ENCODE results near the gene ANXA1.
"Not testable (repeated sequence)": the region's sequence is repeated elsewhere in the genome, so short reads cannot be mapped to it uniquely, and the experiment has no call there.

The ANXA1 gene

DNA sequence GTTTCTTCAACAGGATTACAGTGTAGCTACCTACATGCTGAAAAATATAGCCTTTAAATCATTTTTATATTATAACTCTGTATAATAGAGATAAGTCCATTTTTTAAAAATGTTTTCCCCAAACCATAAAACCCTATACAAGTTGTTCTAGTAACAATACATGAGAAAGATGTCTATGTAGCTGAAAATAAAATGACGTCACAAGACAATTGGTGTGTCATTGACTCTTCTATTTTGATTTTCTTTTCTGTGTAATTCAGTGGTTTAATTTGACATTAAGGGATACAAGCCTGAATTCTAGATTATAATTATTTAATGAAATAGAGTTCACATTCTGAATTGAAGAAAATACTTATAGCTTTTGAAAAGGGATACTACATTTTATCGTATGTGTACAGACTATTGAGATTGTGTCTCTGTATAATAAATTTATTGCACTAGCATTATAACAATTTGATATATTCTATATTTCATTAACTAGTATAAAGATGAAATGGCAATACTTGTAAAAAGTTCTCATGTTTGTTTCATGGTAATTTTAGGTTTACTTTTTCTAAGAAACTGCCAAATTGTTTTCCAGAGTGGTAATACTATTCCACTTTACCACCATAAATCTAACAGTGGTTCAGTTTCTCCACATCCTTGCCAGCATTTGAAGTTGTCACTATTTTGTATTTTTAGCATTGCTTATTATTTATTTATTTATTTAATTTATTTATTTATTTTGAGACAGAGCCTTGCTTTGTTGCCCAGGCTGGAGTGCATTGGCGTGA is 18.7 kb downstream of the ANXA1 start:
- no peak for FAIRE-seq

DNA sequence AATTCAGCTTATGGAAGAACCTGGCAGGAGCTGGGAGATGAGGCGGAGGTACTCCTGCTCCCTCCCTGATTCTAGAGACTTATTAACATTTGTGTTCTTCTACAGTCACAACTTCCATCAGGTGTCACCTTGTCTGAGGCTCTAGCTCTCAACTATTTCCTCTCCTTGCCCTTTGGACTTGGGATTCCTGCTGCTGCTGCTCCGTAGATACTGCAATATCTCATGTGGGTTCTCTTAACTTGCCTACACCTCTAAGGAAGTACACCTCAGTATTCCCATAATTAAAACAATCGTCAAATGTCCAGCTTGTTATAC is 21.2 kb downstream of the ANXA1 start:
- FAIRE-seq = no peak

DNA sequence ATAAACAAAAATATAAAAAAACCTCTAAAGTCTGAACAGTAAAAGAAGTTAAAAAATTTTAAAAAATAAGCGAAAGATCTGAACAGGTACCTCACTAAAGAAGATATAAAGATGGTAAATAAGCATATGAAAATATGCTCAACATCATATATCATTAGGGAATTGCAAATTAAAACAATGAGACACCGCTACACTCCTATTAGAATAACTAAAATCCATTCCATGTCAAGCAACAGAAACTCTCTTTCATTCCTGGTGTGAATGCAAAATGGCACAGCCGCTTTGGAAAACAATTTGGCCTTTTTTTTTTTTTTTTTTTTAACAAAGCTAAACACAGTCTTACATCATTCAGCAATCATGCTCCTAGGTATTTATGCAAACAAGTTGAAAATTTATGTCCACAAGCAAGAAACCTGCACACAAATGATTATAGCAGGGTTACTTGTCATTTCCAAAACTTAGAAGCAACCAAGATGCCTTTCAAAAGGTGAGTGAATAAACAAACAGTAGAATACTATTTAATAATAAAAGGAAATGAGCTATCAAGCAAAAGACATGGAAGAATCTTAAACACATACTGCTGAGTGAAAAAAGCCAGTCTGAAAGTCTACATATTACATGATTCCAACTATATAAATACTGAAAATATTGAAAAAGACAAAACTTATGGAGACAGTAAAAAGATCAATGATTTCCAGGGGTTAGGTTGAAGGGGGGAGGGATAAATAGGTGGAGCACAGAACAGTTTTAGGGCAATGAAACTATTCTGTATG is 22.1 kb downstream of the ANXA1 start:
- no peak for FAIRE-seq

DNA sequence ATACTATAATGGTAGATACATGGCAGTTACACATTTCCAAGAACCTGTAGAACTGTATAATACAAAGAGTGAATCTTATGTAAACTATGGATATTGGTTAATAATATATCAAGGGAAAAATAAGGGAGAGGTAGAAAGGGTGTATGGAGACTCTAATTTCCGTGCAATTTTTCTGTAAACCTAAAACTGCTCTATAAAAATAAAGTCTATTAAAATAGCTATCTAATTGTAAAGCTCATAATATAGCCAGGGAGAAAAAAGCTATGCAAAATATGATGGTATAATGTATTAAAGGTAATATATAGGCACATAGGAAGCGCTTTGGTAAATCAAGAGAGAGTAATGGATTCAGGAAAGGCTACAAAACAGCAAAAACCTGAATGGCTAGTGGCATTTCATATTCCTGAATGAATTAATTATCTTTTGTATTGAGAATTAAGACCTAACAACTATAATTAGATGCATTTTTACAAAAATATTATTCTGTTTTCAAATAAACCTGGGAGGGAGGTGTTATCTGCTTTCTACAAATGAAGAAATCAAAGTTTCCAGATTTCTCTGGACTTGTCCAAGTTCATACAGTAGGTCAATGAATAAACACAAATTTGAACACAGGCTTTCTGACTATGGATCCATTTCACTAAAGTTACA is 22.8 kb downstream of the ANXA1 start:
- no peak for FAIRE-seq

DNA sequence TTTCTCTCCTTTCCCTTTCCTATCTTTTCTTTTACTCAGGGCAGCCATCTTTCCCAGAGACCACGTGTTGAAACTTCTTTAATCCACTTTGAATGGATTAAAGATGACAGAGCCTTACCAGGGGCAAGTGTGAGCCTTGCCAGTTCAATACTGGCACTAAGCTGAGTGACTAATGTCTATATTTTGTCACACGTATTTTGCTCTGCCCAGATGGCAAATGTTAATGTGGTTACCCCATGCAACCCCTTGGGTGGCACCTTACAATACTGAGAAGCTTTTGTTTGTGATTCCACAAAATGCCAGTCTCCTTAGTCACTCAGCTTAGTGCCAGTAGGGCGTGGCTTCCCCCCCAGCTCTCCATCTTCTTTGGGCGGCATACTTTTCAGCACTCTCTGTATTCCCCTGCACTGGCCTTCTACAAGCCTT is 24.8 kb downstream of the ANXA1 start:
- no peak for FAIRE-seq

DNA sequence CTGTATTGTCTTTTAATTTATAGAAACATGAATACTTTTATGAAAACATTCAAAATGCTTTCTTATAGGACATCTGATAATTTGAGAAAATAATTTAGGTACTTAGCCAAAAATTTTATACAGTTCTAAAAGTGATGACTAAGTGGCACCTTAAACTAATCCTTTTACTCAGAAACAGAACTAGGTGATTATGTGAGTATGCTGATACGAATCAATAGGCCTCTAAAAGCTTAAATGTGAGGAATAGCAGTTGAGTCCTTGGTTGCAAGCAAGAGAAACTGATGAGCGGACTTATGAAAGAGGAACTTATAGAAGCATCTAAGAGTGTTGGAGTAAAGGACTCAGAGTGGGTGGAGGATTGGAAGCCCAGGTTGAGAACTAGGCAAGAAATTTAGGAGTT is 26.4 kb downstream of the ANXA1 start:
- no peak for FAIRE-seq

DNA sequence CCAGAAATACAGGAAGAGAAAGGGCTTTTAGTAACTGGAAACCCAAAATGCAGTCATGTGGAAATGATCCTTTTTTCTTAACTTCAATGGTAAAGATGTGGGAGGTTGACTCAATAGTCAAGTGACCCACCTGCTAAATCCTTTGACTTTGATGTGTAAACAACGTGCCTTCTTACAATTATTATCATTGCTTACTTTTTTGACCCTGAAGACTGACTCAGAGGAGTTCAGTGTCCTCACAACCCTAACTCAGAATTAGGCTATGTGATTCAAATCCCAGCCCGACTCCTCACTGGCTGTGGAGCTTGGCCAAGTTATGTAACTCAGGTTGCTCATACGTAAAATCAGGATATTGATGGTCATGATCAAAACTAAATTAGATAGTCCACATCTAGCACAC is 27.9 kb downstream of the ANXA1 start:
- FAIRE-seq = no peak

DNA sequence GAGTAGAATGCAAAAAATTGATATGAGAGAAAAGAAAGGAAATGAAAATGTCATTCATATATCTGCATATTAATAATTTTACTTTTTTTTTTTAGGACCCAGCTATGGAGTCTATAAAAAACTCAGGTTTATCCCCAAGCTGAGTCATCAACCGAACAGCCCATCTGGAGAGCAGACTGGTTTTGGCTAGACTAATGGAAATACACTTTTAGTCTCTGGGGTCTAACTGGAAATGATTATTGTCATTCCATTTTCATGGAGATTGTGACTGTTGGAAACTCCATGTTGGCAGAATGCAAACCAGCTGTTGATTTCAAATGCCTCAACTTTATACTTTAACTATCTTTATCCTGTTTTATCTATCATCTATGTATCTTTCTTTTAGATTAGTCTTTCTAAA is 28.7 kb downstream of the ANXA1 start:
- FAIRE-seq = peak; percentile 93

DNA sequence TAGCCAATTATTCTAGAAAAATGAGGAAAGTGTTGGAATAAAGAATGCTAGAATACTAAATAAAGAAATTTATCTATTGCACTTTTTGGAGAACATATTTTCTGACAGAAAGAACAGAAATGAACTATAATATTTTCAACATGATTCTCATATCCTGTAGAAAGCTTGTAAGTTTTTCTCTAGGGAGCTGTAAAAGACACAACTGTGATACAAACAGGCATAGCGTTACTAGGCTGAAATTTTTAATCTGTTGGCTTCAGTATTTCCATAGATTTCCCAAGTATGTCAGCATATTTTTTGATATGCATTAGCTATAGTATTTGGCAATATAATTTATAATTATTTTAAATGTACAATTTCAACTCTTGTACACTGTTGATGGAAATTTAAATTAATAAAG is 31.3 kb downstream of the ANXA1 start:
- no peak for FAIRE-seq

DNA sequence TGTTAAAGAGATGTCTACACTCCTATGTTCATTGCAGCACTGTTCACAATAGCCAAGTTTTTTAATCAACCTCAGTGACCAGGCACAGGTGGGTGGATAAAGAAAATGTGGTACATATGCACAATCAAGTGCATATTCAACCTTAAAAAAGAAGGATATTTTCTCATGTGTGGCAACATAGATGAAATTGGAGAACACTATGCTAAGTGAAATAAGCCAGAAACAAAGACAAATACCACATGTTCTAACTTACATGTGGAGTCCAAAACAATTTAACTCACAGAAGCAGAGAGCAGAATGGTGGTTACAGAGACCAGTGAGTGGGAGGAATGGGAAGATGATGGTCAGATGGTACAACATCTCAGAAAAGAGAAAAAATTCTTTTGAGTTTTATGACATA is 31.8 kb downstream of the ANXA1 start:
- no peak for FAIRE-seq

DNA sequence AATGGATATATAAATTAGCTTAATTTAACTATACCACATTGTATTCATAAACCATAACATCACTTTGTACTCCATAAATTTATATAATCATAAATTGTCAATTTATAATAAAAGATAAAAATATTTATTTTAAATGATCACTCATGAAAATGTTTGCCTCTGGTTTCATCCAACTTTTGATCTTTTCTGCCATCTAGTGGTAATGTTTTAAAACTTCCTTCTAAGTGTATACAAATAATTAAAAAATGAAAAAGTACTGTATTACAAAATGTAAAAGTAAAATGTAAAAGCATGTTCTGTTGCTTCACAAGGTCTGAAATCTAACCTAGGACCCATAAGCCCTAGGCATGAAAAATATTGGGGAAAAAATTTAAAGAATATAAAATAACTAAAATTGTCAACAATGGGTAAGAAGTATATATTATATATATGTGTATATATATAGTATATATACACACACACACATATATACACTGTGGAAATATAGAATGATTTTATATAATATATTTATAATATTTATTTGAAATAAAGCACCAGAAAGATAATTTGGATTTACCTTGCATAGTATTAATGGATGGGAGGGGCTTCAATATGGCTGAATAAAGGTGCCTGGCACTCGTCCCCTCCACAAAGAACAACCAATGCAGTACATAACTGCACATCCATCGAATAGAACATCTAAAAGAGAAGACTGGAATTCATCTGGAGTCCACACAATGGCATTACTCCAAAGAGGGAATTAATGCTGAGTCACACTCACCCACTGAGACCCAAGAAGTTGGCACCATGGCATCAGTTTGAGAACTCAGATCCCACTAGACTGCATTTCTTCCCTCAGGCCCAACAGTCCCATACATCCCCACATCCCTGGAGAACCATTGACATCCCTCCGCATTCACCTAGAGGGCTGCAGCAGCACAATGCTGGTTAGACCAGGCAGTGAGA is 32.5 kb downstream of the ANXA1 start:
- FAIRE-seq = peak; percentile 99

DNA sequence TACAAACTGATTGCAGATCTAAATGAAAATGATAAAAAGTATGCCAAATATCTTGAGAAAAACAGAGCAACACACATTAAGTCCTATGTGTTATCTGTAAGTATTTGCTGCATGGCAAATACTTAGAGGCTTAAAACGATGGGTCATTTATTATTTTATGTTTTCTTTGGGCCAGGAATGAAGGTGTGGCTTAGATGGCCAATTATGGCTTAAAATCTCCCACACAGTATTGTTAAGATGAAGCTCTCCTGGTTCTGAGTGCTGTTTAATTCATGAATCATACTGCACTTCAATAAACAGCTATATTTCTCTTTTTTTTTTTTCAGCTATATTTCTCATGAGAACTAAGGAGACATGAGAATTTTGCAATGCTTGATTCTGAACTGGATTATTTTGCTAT is 39.4 kb downstream of the ANXA1 start:
- FAIRE-seq = not testable (repeated sequence)

DNA sequence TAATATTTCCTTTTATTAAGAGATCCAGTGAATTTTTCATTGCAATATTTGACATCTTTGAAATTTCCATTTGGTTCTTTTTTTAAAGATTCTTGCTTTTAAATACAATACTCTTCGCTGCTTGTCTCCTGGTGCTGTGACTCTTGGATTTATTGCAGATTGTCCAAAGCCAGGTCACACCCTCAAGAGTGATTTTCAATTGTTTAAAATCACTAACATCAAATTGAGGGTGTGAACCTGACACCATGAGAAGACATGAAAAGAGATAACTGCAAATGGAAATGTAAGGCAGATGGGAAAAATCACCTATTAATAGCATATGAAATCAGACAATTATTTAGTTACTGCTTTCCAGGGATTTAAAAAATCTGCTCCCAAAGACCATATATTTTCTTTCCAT is 42.6 kb downstream of the ANXA1 start:
- no peak for FAIRE-seq

DNA sequence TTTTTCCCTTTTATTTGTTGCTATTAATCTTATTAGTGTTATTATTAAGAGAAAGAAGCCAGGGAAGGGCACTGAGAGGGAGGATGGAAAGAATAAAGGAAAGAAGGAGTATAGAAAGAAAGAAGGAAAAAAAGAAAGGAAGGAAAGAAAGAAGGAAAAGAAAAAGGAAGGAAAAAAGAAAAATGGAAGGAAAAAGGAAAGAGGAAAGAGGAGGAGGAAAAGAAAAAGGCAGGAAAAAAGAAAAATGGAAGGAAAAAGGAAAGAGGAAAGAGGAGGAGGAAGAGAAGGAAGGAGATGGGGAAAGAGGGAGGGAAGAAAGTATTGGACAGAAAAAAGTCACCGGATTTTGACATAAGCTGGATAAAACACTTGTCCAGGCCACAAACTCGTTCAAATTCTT is 47.8 kb downstream of the ANXA1 start:
- no peak for FAIRE-seq

DNA sequence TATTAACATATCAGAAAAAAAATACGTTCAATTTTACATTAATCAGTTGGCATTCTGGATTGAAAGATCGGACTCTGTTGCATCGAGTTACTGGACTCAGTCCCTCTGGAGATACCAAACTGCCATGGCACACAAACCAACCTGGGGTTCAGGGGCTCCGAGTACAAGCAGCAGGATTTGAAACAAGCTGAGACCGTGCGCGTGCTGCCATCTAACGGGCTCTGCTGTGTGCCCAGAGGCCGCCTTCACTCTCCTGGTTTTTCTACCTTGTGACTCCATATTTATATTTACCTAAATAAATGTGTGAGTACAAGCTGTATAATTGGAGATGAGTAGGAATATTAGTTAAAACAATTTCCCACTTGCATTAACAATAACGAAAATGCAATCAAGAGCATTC is 48.2 kb downstream of the ANXA1 start:
- FAIRE-seq = no peak

DNA sequence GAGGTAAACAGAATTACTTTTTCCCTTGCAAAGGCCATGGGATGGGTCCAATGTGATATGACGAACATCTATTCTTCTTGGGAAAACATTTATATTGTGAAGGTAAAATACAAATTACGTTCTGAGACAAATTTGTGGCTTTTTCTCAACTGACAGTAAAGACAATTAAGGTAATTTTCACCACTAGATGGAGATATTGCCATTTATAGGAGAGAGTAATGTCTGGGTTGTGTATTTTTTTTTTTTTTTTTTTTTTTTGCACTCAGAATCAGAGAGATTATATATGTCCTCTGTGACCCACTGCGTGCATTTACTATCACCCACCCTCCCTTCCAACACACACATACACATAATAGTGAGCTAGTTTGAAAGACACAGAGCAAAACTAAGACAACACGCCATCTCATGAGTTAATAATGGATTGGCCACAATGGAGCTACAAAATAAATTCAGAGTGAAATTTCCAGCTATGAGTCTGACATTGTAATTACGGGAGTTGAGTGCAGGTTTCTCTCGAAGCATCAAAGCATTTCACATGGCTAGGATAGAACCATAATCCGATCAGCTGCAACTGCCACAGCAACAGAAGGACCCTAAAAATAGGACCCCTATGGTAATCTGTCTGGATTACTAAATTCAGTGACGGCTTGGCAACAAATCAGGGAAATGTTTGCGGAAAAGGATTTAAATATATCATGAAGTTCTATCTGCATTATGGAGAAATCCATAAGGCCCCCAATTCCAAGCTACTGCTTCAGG is 49.2 kb downstream of the ANXA1 start:
- FAIRE-seq = peak; percentile 69

DNA sequence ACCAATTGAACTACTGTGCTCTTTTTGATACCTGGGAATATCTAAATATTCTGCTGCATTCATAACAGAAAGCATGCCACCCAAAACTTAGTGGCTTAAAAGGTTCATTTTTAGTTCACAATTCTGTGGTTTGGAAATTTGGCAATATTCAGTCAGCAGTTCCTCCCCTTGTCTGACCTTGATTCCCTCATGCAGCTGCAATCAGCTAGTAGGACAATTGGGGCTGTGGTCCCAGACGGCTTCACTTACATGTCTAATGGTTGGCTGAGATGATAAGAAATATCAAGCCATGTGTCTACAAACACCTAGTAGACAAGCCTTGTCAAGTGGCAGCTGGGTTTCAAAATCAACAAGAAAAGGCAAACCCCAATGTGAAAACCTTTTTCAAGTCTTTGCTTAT is 51.3 kb downstream of the ANXA1 start:
- no peak for FAIRE-seq

DNA sequence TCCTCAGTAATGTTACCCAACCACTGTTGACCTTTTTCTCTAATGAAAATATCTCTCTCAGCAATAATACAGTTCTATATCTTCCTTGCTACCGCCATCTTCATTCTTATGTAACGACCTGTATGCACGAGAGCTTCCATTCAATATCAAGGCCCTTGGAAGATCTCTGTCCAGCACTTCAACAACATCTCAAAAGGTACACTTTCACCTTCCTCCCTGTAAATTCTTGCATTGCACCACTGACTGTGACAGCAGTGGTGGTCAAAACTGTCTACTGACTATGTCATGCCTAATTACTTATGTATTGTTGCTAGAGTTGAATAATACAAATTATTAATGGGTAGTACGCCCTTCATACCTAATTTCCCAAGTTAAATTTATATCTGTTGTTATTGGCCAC is 53.3 kb downstream of the ANXA1 start:
- no peak for FAIRE-seq

DNA sequence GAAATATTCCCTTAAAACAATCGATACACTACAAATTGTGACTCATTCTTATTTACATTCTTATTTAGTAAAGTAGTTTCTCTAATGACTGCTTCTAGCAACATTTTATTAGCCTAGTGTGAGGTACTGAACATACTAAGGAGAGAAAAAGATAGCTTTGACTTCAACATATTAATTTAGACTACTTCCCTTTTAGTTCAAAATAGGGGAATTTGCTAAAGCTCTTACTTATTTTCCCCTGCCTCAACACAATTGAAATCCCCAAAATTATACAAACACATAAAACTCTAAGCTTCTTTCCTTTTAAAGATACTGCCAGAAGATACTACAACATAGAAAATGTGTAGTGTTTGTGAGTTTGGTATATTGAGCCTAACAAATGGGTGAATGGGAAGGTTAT is 55.2 kb downstream of the ANXA1 start:
- no peak for FAIRE-seq

DNA sequence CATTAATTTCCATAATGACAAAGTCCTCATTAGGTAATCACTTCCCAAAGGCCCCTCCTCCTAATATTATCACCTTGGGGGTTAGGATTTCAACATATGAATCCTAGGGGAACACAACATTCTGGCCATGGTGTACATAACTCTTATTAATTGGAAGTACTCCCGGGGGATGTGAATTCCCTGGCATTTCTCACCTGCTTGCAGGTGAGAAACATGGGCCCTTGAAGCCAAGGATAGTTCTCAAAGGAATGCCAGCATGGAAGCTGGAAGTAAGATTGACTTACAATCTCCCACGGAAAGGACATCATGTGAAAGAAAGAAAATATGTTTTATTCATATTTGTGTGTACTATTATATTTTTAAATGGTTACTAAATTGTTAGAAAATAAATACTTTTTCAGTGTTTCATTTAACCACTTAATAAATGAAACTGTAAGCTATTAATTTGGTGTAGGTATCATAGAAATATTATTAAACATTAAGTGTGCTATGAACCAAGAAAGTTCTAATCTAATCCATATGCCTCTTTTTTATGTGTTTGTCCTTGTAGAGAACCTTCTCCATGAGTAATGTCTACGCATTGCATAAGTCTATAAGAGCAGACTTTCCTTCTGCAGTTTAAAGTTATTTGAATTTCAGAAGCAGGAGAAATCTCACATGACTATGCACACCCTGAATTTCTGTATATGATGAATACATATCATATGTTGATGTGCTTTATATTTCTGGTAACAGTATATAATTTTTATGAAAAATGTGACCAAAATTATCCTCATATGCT is 59.4 kb downstream of the ANXA1 start:
- no peak for FAIRE-seq

DNA sequence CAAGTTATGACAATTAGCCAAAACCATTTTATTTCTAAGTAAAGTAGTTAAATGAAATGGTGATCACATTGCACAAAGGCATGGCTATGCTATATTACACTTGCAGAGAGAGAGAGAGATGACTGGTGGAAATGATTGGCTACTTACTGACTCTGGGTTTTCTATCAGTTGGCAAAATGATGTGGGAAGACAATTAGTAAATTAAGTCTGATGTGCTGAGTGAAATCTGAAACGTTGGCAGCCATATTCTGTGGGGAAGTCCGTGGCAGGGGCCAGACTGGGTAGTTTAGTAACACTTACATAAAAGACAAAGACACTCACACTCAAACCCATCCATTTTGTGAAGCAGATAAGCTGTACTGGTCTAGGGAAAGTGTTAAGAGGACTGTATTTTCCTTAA is 61.6 kb downstream of the ANXA1 start:
- no peak for FAIRE-seq

All from endometrium (tissue), 2 donors.